PC-9 (cell line): Measurements from ENCODE around the gene TAF1A.

Experiments used
- EZH2 ChIP-seq: fragments of 200-600 bp; sonication (generic); IDR thresholded peaks from 2 replicates; pipeline ENCODE4 v1.8.0; 2017; ENCODE audit warnings: antibody characterized with exemption, low read depth
- TF ChIP-seq, protein P1 (sequence below): fragments of 200-600 bp; sonication (generic); conservative IDR thresholded peaks from 2 replicates; pipeline ENCODE4 v1.6.1; 2017; ENCODE audit warnings: mixed run types, antibody characterized with exemption, mild to moderate bottlenecking, moderate library complexity

DNA sequence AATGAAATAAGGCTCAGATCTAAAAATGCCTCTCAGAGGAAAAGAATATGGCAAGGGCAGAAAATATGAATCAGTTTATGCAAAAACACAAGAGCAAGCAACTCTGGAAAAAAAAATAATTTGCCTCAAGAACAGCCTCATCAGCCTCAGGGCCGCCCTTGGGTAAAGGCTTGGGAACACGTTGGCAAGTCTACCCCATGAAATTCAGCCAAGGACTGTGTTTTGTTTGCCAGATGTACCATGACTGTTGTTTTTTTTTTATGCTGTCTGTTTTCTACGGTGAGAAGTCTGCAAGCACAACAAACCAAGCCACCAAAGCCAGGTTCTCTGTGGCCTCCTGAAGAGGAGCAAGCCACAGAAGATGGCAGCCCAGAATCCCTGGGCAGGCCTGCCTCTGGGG is 59.8 kb downstream of the TAF1A start:
- TF ChIP-seq, protein P1, sequence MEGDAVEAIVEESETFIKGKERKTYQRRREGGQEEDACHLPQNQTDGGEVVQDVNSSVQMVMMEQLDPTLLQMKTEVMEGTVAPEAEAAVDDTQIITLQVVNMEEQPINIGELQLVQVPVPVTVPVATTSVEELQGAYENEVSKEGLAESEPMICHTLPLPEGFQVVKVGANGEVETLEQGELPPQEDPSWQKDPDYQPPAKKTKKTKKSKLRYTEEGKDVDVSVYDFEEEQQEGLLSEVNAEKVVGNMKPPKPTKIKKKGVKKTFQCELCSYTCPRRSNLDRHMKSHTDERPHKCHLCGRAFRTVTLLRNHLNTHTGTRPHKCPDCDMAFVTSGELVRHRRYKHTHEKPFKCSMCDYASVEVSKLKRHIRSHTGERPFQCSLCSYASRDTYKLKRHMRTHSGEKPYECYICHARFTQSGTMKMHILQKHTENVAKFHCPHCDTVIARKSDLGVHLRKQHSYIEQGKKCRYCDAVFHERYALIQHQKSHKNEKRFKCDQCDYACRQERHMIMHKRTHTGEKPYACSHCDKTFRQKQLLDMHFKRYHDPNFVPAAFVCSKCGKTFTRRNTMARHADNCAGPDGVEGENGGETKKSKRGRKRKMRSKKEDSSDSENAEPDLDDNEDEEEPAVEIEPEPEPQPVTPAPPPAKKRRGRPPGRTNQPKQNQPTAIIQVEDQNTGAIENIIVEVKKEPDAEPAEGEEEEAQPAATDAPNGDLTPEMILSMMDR: no peak
- TF ChIP-seq EZH2: no peak
